Glomerular visceral epithelial cell (primary cell): ENCODE data around the gene XRN2.
"Not testable (repeated sequence)": the region's sequence is repeated elsewhere in the genome, so short reads cannot be mapped to it uniquely, and the experiment has no call there.

Source experiments
- DNase-seq: peaks from one replicate; pipeline ENCODE4 v3.0.0-alpha.2; 2016; ENCODE audit errors: extremely low spot score

The XRN2 gene

GRCh38 chr20:21389368-21389767 is 86.2 kb downstream of the XRN2 start:
- DNase-seq: no peak

DNA sequence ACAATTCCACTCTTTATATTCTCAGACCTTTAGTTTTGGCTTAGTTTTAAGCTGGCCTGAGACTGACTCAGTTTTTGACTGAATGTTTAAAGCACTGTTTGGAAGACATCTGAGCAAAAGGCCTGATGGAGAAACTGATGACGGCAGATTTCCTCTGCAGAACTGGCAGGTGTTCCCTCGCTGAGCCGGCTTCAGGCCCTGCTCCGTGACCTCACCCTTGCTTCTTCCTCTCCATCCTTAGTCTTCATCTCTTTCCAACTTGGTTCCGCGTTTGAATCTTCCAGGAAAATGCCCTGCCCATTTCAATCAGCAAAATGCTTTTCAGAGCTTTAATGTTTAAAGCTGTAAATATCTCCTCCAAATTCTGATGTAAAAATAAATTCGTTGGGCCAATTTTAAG is 87.6 kb downstream of the XRN2 start:
- DNase-seq: no peak

- DNase-seq: no peak
Measured at GRCh38 chr20:21391185-21391971, 88.2 kb downstream of the XRN2 start.

DNA sequence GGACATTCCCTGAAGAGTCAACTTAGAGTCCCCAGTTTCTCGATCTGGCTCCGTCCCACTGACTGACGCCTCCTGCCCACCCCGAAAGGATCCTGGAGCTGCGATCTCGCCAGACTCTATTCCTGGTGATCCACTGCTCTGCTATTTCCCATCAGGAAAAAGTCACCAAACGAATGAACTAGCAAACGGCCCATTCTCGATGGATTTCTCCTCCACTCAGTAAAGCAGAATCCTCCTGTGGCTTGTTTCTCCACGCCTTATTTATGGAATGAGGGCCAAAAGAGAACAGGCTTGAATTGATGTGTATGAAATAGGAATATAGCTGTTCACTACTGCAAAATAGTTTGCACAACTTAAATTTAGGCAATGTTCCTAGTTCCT is 88.8 kb downstream of the XRN2 start:
- no peak for DNase-seq

- no peak for DNase-seq
Measured at GRCh38 chr20:21393166-21393565, 90.0 kb downstream of the XRN2 start.

DNA sequence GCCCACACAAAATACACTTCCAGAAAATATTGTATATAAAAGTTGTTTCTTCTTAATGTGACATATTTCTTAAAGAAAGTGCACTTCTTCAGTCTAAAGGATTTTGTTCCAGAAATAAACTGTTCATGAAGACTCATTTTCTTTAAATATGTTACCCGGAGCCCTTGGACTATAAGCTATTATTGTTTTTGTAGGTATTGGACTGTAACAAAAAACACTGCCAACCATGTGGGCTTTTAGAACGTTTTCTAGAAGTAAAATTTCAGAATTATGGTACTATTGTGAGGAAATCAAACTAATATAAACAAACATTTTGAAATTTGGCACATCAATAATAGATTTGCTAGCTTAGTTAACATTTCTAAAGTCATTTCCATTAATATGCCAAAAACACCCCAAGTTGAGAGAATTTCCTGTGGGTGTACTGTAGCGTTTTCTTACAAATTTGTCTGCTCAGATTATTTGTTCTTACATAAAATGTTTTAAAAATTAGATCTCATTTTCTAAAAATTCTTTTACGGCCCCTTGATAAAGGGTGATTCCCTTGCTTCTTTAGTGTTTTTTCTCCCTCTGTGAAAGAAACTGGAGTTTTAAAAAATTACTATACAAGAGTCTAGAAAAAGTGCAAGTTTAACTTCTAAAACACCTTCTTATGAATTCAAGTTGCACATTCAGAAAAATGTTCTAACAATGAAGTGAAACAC is 90.8 kb downstream of the XRN2 start:
- DNase-seq: no peak

- DNase-seq: no peak
Measured at GRCh38 chr20:21394551-21394950, 91.4 kb downstream of the XRN2 start.

- no peak for DNase-seq
Measured at GRCh38 chr20:21395051-21395665, 92.0 kb downstream of the XRN2 start.

- no peak for DNase-seq
Measured at GRCh38 chr20:21395666-21396598, 92.8 kb downstream of the XRN2 start.

GRCh38 chr20:21396599-21397340 is 93.6 kb downstream of the XRN2 start:
- DNase-seq: peak; percentile 21

GRCh38 chr20:21397341-21398108 is 94.4 kb downstream of the XRN2 start, which contains the start of gene NKX2-4:
Gene NKX2-4 (minus strand): TSS chr20:21397526. CDS start chr20:21397399, 127 bp downstream.
- peak; percentile 6 for DNase-seq

- DNase-seq: no peak
Measured at GRCh38 chr20:21398109-21399004, 95.2 kb downstream of the XRN2 start.

DNA sequence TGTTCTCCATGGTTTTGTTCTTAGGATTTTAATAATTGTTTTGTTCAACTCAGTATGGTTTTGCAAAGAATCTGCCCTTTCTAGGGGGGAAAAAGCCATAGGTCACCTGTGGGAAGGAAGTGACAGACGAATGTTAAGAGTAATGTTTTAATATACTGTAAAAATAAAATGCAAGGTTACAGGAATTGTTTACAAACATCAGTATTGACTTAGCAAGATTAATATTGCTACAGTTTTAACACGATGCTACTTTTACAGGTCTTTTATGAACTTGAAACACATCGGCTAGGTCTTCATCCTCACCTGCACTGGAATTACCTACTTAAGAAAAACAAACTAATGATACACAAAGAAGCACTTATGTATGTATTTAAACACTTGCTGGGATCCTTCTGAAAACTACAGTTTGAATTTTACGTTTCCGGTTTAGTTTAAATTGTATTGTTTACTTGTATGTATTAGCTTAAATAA is 95.9 kb downstream of the XRN2 start:
- DNase-seq: no peak

- DNase-seq: no peak
Measured at GRCh38 chr20:21411725-21412124, 108.6 kb downstream of the XRN2 start.

- DNase-seq: not testable (repeated sequence)
Measured at GRCh38 chr20:21413996-21414395, 110.9 kb downstream of the XRN2 start.

DNA sequence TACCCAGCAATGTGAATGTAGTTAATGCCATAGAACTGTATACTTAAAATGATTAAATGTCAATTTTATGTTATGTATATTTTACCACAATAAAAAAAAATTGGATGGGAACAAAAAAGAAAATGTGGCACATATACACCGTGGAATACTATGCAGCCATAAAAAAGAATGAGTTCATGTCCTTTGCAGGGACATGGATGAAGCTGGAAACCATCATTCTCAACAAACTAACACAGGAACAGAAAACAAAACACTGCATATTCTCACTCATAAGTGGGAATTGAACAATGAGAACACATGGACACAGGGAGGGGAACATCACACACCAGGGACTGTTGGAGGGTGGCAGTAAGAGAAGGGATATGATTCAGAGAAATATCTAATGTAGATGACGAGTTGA is 116.0 kb downstream of the XRN2 start:
- DNase-seq: not testable (repeated sequence)

DNA sequence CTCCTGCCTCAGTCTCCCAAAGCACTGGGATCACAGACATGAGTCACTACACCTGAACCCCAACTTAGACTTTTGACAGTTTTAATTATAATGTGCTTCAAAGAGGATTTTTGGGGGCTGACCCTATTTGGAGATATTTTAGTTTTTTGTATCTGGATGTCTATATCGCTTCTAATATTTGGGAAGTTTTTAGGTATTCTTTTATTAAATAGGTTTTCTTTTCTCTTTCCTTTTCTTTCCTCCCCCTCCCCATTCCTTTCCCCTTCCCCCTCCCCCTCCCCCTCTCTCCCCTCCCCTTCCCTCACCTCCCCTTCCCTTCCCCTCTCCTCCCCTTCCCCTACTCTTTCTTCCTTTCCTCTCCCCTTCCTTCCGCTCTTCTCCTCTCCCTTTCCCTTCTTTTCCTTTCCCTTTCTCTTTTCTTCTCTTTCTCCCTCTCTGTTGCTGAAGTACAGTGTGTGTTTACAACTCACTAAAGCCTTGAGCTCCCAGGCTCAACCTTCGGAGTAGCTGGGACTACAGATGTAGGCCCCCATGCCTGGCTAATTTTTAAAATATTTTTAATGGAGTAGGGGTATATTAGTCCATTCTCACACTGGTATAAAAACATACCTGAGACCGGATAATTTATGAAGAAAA is 118.6 kb downstream of the XRN2 start:
- DNase-seq: no peak

- DNase-seq: not testable (repeated sequence)
Measured at GRCh38 chr20:21423712-21424111, 120.6 kb downstream of the XRN2 start.
